ENCODE data around the gene MID1.

GRCh38 chrX:10556405-10556804 is 64.0 kb downstream of the MID1 start:
- TF ChIP-seq CTCF (IDR thresholded peaks at IDR 0.05), result no peak
- no peak for TF ChIP-seq POLR2A (IDR thresholded peaks at IDR 0.05)
- TF ChIP-seq EP300 (IDR thresholded peaks at IDR 0.05), result no peak

Data from tibial nerve (tissue), 4 donors.